WTC11 (cell line): ENCODE data around the gene PRKN. TPM values are rescaled to one million over a fixed set of nuclear protein-coding genes. Genes with fewer than 3 reads are reported as not detected.

Source experiments
- ATAC-seq: fragments of 200-7000 bp; cut with Tn5 transposase; 2 replicates; pipeline ENCODE4 v1.10.0; 2021; ENCODE audit warnings: mild to moderate bottlenecking, moderate library complexity
- CTCF ChIA-PET: fragments of 300-600 bp; sonication (Branson Sonifier 250); formaldehyde crosslinking; loops from one replicate; lab custom pipeline; 2021; ENCODE audit warnings: antibody characterized with exemption; lab: Charles Lee
- POLR2A ChIA-PET: fragments of 350-600 bp; sonication (Branson Sonifier 250); formaldehyde crosslinking; loops from one replicate; lab custom pipeline; 2021; ENCODE audit warnings: antibody characterized with exemption; lab: Charles Lee
- DNase-seq: peaks from one replicate; pipeline ENCODE4 v3.0.0; 2021; ENCODE audit warnings: low spot score
- H3K27ac Mint-ChIP-seq: 2 replicates; pipeline ENCODE4 v1.8.0; 2021; ENCODE audit warnings: mixed read lengths
- H3K27me3 Mint-ChIP-seq: 2 replicates; pipeline ENCODE4 v1.8.0; 2021; ENCODE audit warnings: low read depth, mild to moderate bottlenecking, moderate library complexity, mixed read lengths
- H3K36me3 Mint-ChIP-seq: 2 replicates; pipeline ENCODE4 v1.8.0; 2021; ENCODE audit warnings: mixed read lengths
- H3K4me1 Mint-ChIP-seq: 2 replicates; pipeline ENCODE4 v1.8.0; 2022; ENCODE audit warnings: mixed read lengths
- H3K4me3 Mint-ChIP-seq: 2 replicates; pipeline ENCODE4 v1.8.0; 2021; ENCODE audit warnings: mild to moderate bottlenecking, moderate library complexity, mixed read lengths
- H3K9me3 Mint-ChIP-seq: 2 replicates; pipeline ENCODE4 v1.8.0; 2021; ENCODE audit warnings: mixed read lengths
- AFF4 ChIP-seq: sonication (generic); formaldehyde crosslinking; IDR thresholded peaks from 2 replicates; pipeline ENCODE4 v1.8.1; 2023; ENCODE audit warnings: mild to moderate bottlenecking, missing genetic modification reagents, borderline replicate concordance
- AR ChIP-seq: fragments of 250-450 bp; sonication (Bioruptor Pico); IDR thresholded peaks from 2 replicates; pipeline ENCODE4 v1.9.0; 2021; ENCODE audit warnings: mild to moderate bottlenecking
- ARID4B ChIP-seq: sonication (generic); formaldehyde crosslinking; IDR thresholded peaks from 2 replicates; pipeline ENCODE4 v1.8.0; 2023; ENCODE audit warnings: missing genetic modification reagents, mild to moderate bottlenecking, borderline replicate concordance
- CREB1 ChIP-seq: sonication (generic); formaldehyde crosslinking; IDR thresholded peaks from 2 replicates; pipeline ENCODE4 v1.8.0; 2023; ENCODE audit warnings: mild to moderate bottlenecking, missing genetic modification reagents
- E2F5 ChIP-seq: sonication (generic); formaldehyde crosslinking; IDR thresholded peaks from 2 replicates; pipeline ENCODE4 v1.8.1; 2022; ENCODE audit warnings: mild to moderate bottlenecking, moderate library complexity, missing genetic modification reagents
- ERG ChIP-seq: fragments of 250-450 bp; sonication (Bioruptor Pico); IDR thresholded peaks from 2 replicates; pipeline ENCODE4 v1.8.0; 2021; ENCODE audit warnings: mild to moderate bottlenecking
- GRHL2 ChIP-seq: fragments of 250-450 bp; sonication (Bioruptor Pico); IDR thresholded peaks from 2 replicates; pipeline ENCODE4 v1.8.0; 2022; ENCODE audit warnings: mild to moderate bottlenecking, moderate library complexity; ENCODE audit not compliant: insufficient replicate concordance, severe bottlenecking
- GTF2I ChIP-seq: fragments of 250-450 bp; sonication (Bioruptor Pico); conservative IDR thresholded peaks from 2 replicates; pipeline ENCODE4 v1.4.0; 2021; ENCODE audit warnings: mild to moderate bottlenecking
- HMGXB4 ChIP-seq: sonication (generic); formaldehyde crosslinking; IDR thresholded peaks from 2 replicates; pipeline ENCODE4 v1.8.1; 2023; ENCODE audit warnings: mild to moderate bottlenecking, moderate library complexity, missing genetic modification reagents
- IRF2 ChIP-seq: sonication (generic); formaldehyde crosslinking; IDR thresholded peaks from 2 replicates; pipeline ENCODE4 v1.8.0; 2022; ENCODE audit warnings: low read depth, missing genetic modification reagents, borderline replicate concordance
- NFYB ChIP-seq: sonication (generic); formaldehyde crosslinking; conservative IDR thresholded peaks from 2 replicates; pipeline ENCODE4 v1.8.0; 2022; ENCODE audit warnings: low read depth, missing genetic modification reagents
- SMAD3 ChIP-seq: sonication (generic); formaldehyde crosslinking; IDR thresholded peaks from 2 replicates; pipeline ENCODE4 v1.8.0; 2022; ENCODE audit warnings: missing genetic modification reagents, mild to moderate bottlenecking, borderline replicate concordance
- TCF7 ChIP-seq: sonication (generic); formaldehyde crosslinking; IDR thresholded peaks from 2 replicates; pipeline ENCODE4 v1.8.0; 2022; ENCODE audit warnings: mild to moderate bottlenecking, low read depth, missing genetic modification reagents, moderate library complexity
- TEAD4 ChIP-seq: sonication (generic); formaldehyde crosslinking; IDR thresholded peaks from 2 replicates; pipeline ENCODE4 v1.8.0; 2022; ENCODE audit warnings: mild to moderate bottlenecking, missing genetic modification reagents
- TP53 ChIP-seq: sonication (generic); formaldehyde crosslinking; IDR thresholded peaks from 2 replicates; pipeline ENCODE4 v1.8.1; 2023; ENCODE audit warnings: mild to moderate bottlenecking, missing genetic modification reagents
- ZBTB21 ChIP-seq: sonication (generic); formaldehyde crosslinking; IDR thresholded peaks from 2 replicates; pipeline ENCODE4 v1.8.1; 2023; ENCODE audit warnings: mild to moderate bottlenecking, missing genetic modification reagents, borderline replicate concordance
- ZNF317 ChIP-seq: sonication (generic); formaldehyde crosslinking; IDR thresholded peaks from 2 replicates; pipeline ENCODE4 v1.8.1; 2023; ENCODE audit warnings: low read depth, mild to moderate bottlenecking, moderate library complexity, missing genetic modification reagents, borderline replicate concordance
- ZNF396 ChIP-seq: fragments of 250-450 bp; sonication (Bioruptor Pico); IDR thresholded peaks from 2 replicates; pipeline ENCODE4 v1.8.0; 2021; ENCODE audit warnings: mild to moderate bottlenecking, moderate library complexity, borderline replicate concordance
- ZSCAN18 ChIP-seq: fragments of 250-450 bp; sonication (Bioruptor Pico); IDR thresholded peaks from 2 replicates; pipeline ENCODE4 v2.1.2; 2022; ENCODE audit warnings: mild to moderate bottlenecking, moderate library complexity
- total RNA-seq: library from RNA; stranded (reverse); gene quantifications from 3 replicates; pipeline ENCODE4 v1.2.3, GENCODE V29; 2021

Gene PRKN
- total RNA-seq, 1 experiment from 2014 or later = 0.59 TPM

- TF ChIP-seq TEAD4 (CRISPR knock-in tag) (no peak), TP53 (CRISPR knock-in tag) (no peak), GRHL2 (CRISPR knock-in tag) (no peak), ARID4B (CRISPR knock-in tag) (no peak), CREB1 (CRISPR knock-in tag) (no peak), HMGXB4 (CRISPR knock-in tag) (no peak), ZSCAN18 (CRISPR knock-in tag) (no peak), GTF2I (CRISPR knock-in tag) (no peak), ZNF317 (no peak), E2F5 (no peak), ERG (no peak), IRF2 (CRISPR knock-in tag) (no peak), ZBTB21 (no peak), NFYB (no peak)
- H3K4me1 Mint-ChIP-seq = peaks cover 29% of the 10 kb centered on the region
- POLR2A ChIA-PET = no interaction called here
- H3K4me3 Mint-ChIP-seq = no peak overlapping the region
- CTCF ChIA-PET = no interaction called here
- no peaks in the 10 kb centered on the region for H3K36me3 Mint-ChIP-seq
- H3K9me3 Mint-ChIP-seq = no peaks in the 10 kb centered on the region
- H3K27ac Mint-ChIP-seq = no peak overlapping the region
- ATAC-seq (no peak), DNase-seq (no peak)
- H3K27me3 Mint-ChIP-seq = peaks cover 43% of the 10 kb centered on the region
These were observed 833.1 kb downstream of the PRKN start for GRCh38 chr6:161894436-161894835.

- TF ChIP-seq TCF7 (CRISPR knock-in tag) (no peak), AR (CRISPR knock-in tag) (no peak), AFF4 (CRISPR knock-in tag) (no peak), ZNF396 (CRISPR knock-in tag) (no peak), SMAD3 (CRISPR knock-in tag) (no peak)
- ATAC-seq = peak; percentile 69
- Mint-ChIP-seq H3K27me3 (peaks cover 50% of the 10 kb centered on the region), H3K27ac (no peak overlapping the region), H3K9me3 (no peaks in the 10 kb centered on the region), H3K36me3 (no peaks in the 10 kb centered on the region), H3K4me3 (no peak overlapping the region; the same call in 1 of the 2 replicates), H3K4me1 (peaks cover 31% of the 10 kb centered on the region)
- DNase-seq = no peak
- ChIA-PET CTCF (no interaction called here), POLR2A (no interaction called here)
These were observed 836.0 kb downstream of the PRKN start for GRCh38 chr6:161891542-161891941.
